ENCODE data around the gene CTNND1. TPM values are rescaled to one million over a fixed set of nuclear protein-coding genes. Genes with fewer than 3 reads are reported as not detected.
A peak's percentile ranks its signal among the peaks of the same experiment; 100 is the strongest.

The CTNND1 gene
- total RNA-seq, 2 experiments from 2014 or later, result 7.3 to 7.9 TPM

GRCh38 chr11:57781529-57781943 lies 19.9 kb downstream of the CTNND1 start:
- Mint-ChIP-seq H3K4me3 (no peak overlapping the region), H3K36me3 (ENCODE audit: low read depth) (no peaks in the 10 kb centered on the region), H3K27me3 (no peaks in the 10 kb centered on the region), H3K27ac (no peak overlapping the region), H3K9me3 (no peaks in the 10 kb centered on the region), H3K4me1 (ENCODE audit: low read depth) (peaks cover 24% of the 10 kb centered on the region)
- no peak for TF ChIP-seq CTCF (IDR thresholded peaks at IDR 0.05)
- ChIA-PET CTCF (interaction anchor here (8.2 kb wide), 1 partner anchor 19 kb away, joined by 43 read pairs; no protein-coding TSS in a partner anchor), POLR2A (interaction anchor here (0.9 kb wide), 1 partner anchor 38 kb away, joined by 3 read pairs; no protein-coding TSS in a partner anchor)
- peak; percentile 11 for DNase-seq
- peak; percentile 45 for ATAC-seq
- intact Hi-C loops (cut with micrococcal nuclease), result no loop called here

- H3K36me3 Mint-ChIP-seq (ENCODE audit: low read depth), result no peaks in the 10 kb centered on the region
- intact Hi-C loops (cut with micrococcal nuclease), result no loop called here
- POLR2A ChIA-PET, result interaction anchor here (0.6 kb wide), 1 partner anchor 1903 kb away, joined by 4 read pairs; no protein-coding TSS in a partner anchor
- DNase-seq (no peak), ATAC-seq (no peak)
- TF ChIP-seq CTCF (IDR thresholded peaks at IDR 0.05), result no peak
- peaks cover 17% of the 10 kb centered on the region for H3K4me1 Mint-ChIP-seq (ENCODE audit: low read depth)
- CTCF ChIA-PET, result interaction anchor here (1.1 to 1.9 kb wide), 3 partner anchors 16 to 38 kb away, joined by 3 to 11 read pairs (median 3); no protein-coding TSS in a partner anchor
- no peaks in the 10 kb centered on the region for H3K9me3 Mint-ChIP-seq
- H3K4me3 Mint-ChIP-seq, result no peak overlapping the region
- H3K27ac Mint-ChIP-seq, result no peak overlapping the region
- H3K27me3 Mint-ChIP-seq, result no peaks in the 10 kb centered on the region
These were observed 23.5 kb downstream of the CTNND1 start for GRCh38 chr11:57785072-57785471.

DNA sequence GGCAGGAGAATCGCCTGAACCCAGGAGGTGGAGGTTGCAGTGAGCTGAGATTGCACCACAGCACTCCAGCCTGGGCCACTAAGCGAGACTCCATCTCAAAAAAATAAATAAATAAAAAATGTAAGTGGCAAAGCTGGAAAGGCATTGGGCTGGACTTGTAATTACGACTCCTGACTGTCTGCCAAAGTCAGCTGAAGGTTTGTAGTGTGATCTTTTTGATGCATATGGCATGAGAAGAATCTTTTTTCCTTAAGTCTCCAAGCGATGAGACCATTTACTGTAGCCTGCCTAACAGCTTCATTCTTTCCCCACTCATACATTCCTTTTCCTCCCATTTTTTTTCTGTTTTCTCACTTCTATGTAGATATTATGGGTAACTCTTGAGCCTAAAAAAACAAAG lies 24.8 kb downstream of the CTNND1 start:
- H3K27ac Mint-ChIP-seq, result no peak overlapping the region
- POLR2A ChIA-PET, result no interaction called here
- H3K4me1 Mint-ChIP-seq (ENCODE audit: low read depth), result peaks cover 19% of the 10 kb centered on the region
- CTCF ChIA-PET, result interaction anchor here (1.3 kb wide), 1 partner anchor 14 kb away, joined by 6 read pairs; no protein-coding TSS in a partner anchor
- no peak for TF ChIP-seq CTCF (IDR thresholded peaks at IDR 0.05)
- H3K4me3 Mint-ChIP-seq, result no peak overlapping the region
- intact Hi-C loops (cut with micrococcal nuclease), result no loop called here
- H3K9me3 Mint-ChIP-seq, result no peaks in the 10 kb centered on the region
- ATAC-seq, result no peak
- no peaks in the 10 kb centered on the region for H3K36me3 Mint-ChIP-seq (ENCODE audit: low read depth)
- no peaks in the 10 kb centered on the region for H3K27me3 Mint-ChIP-seq
- no peak for DNase-seq

GRCh38 chr11:57787006-57787604 lies 25.5 kb downstream of the CTNND1 start:
- TF ChIP-seq CTCF (IDR thresholded peaks at IDR 0.05), result no peak
- no peaks in the 10 kb centered on the region for H3K9me3 Mint-ChIP-seq
- POLR2A ChIA-PET, result no interaction called here
- CTCF ChIA-PET, result interaction anchor here (1.3 kb wide), 1 partner anchor 14 kb away, joined by 6 read pairs; no protein-coding TSS in a partner anchor
- no peak overlapping the region for H3K27ac Mint-ChIP-seq
- H3K27me3 Mint-ChIP-seq, result no peaks in the 10 kb centered on the region
- intact Hi-C loops (cut with micrococcal nuclease), result no loop called here
- peaks cover 1% of the 10 kb centered on the region for H3K36me3 Mint-ChIP-seq (ENCODE audit: low read depth)
- no peak for DNase-seq
- no peak for ATAC-seq
- peaks cover 19% of the 10 kb centered on the region for H3K4me1 Mint-ChIP-seq (ENCODE audit: low read depth)
- no peak overlapping the region for H3K4me3 Mint-ChIP-seq

- Mint-ChIP-seq H3K36me3 (ENCODE audit: low read depth) (peaks cover 4% of the 10 kb centered on the region), H3K4me1 (ENCODE audit: low read depth) (peaks cover 24% of the 10 kb centered on the region), H3K9me3 (no peaks in the 10 kb centered on the region), H3K27ac (no peak overlapping the region), H3K4me3 (no peak overlapping the region), H3K27me3 (no peaks in the 10 kb centered on the region)
- CTCF ChIA-PET, result interaction anchor here (2.5 kb wide), 1 partner anchor 13 kb away, joined by 13 read pairs; no protein-coding TSS in a partner anchor
- POLR2A ChIA-PET, result interaction anchor here (0.7 kb wide), 1 partner anchor 391 kb away, joined by 3 read pairs; no protein-coding TSS in a partner anchor
- no peak for ATAC-seq
- no peak for DNase-seq
- intact Hi-C loops (cut with micrococcal nuclease), result no loop called here
- TF ChIP-seq CTCF (IDR thresholded peaks at IDR 0.05), result no peak
These were observed 26.5 kb downstream of the CTNND1 start for GRCh38 chr11:57787920-57788702.

Data from activated CD8-positive, alpha-beta T cell treated with anti-CD3 and anti-CD28 coated beads for 36 hours (primary cell).